ENCODE measurements around the gene YWHAB. TPM values are rescaled to one million over a fixed set of nuclear protein-coding genes. Genes with fewer than 3 reads are reported as not detected.
A peak's percentile ranks its signal among the peaks of the same experiment; 100 is the strongest.

YWHAB gene
- total and polyA plus RNA-seq, 2 donors (not counting 1 experiment from before 2014, with no cell fraction given) = 80.3 to 200 TPM

- Mint-ChIP-seq H3K27ac (peak overlapping the region; percentile 65), H3K27me3 (no peaks in the 10 kb centered on the region), H3K4me1 (peaks cover 24% of the 10 kb centered on the region), H3K4me3 (peak overlapping the region; percentile 91), H3K9me3 (ENCODE audit: insufficient read depth) (no peaks in the 10 kb centered on the region)
- POLR2A ChIA-PET = no interaction called here
- Histone ChIP-seq H3K4me1 (ENCODE audit: control insufficient read depth in 2 of 2, insufficient read depth in 2 of 2, low read length in 2 of 2) (peaks cover 13 to 18% of the 10 kb centered on the region in 2 donors), H3K9ac (ENCODE audit: low read length) (peak overlapping the region; percentile 80), H3K79me2 (ENCODE audit: control insufficient read depth, insufficient read depth, low read length) (peaks cover 14% of the 10 kb centered on the region), H2AFZ (ENCODE audit: insufficient read depth, low read depth, low read length, poor library complexity, severe bottlenecking) (peak overlapping the region; percentile 84), H3K27ac (ENCODE audit: low read length in 2 of 2) (no peak overlapping the region), H4K20me1 (ENCODE audit: control insufficient read depth, insufficient read depth, low read length, poor library complexity, severe bottlenecking) (peaks cover 12% of the 10 kb centered on the region), H3K9me3 (ENCODE audit: control extremely low read depth in 1 of 3, control insufficient read depth in 2 of 3, insufficient read depth in 1 of 3, low read length in 2 of 3) (no peaks in the 10 kb centered on the region), H3K4me3 (ENCODE audit: control extremely low read depth in 1 of 5, extremely low read depth in 1 of 5, insufficient read depth in 1 of 5, low read depth in 2 of 5, low read length in 4 of 5) (peak overlapping the region; percentile 50 to 85 (median 81)), H3K4me2 (replicated peaks; ENCODE audit: low read depth, low read length, poor library complexity, severe bottlenecking) (peak overlapping the region; percentile 93), H3K27me3 (replicated peaks in 1 of 4; ENCODE audit: control extremely low read depth in 1 of 4, control insufficient read depth in 3 of 4, insufficient read depth in 4 of 4, low read length in 3 of 4) (no peaks in the 10 kb centered on the region), H3K36me3 (replicated peaks in 1 of 2; ENCODE audit: control extremely low read depth in 1 of 2, control insufficient read depth in 1 of 2, extremely low read depth in 1 of 2, insufficient read depth in 2 of 2, low read length in 1 of 2) (peaks cover 1 to 35% of the 10 kb centered on the region in 2 experiments)
- no peak for TF ChIP-seq EZH2 (IDR thresholded peaks at IDR 0.05; ENCODE audit: borderline replicate concordance, insufficient read depth, low read depth, low read length, poor library complexity, severe bottlenecking)
- ATAC-seq (ENCODE audit: low read depth) (no peak), DNase-seq (no peak)
- CTCF ChIA-PET = interaction anchor here (1.1 to 3.1 kb wide), 3 partner anchors 22 to 185 kb away, joined by 3 to 13 read pairs (median 5); partner anchors contain the start of gene YWHAB
- 86% methylated on average over 10 of the region's 17 CpGs for WGBS (ENCODE audit: insufficient coverage)
- intact Hi-C loops (cut with micrococcal nuclease) = loop anchor here (2.0 kb wide), 2 partner anchors 50 to 186 kb away; partner anchors contain the start of gene TOMM34
Measured at GRCh38 chr20:44910690-44911262, 25.3 kb downstream of the YWHAB start.

GRCh38 chr20:44911264-44911921 lies 25.9 kb downstream of the YWHAB start:
- H3K9me3 Mint-ChIP-seq (ENCODE audit: insufficient read depth) = no peaks in the 10 kb centered on the region
- peaks cover 24% of the 10 kb centered on the region for H3K4me1 Mint-ChIP-seq
- ATAC-seq (ENCODE audit: low read depth) = no peak
- Histone ChIP-seq H3K9me3 (ENCODE audit: control extremely low read depth in 1 of 3, control insufficient read depth in 2 of 3, insufficient read depth in 1 of 3, low read length in 2 of 3) (no peaks in the 10 kb centered on the region), H3K36me3 (replicated peaks in 1 of 2; ENCODE audit: control extremely low read depth in 1 of 2, control insufficient read depth in 1 of 2, extremely low read depth in 1 of 2, insufficient read depth in 2 of 2, low read length in 1 of 2) (peaks cover 0 to 28% of the 10 kb centered on the region in 2 experiments), H3K4me2 (replicated peaks; ENCODE audit: low read depth, low read length, poor library complexity, severe bottlenecking) (no peak overlapping the region), H3K27me3 (replicated peaks in 1 of 4; ENCODE audit: control extremely low read depth in 1 of 4, control insufficient read depth in 3 of 4, insufficient read depth in 4 of 4, low read length in 3 of 4) (no peaks in the 10 kb centered on the region), H3K4me3 (ENCODE audit: control extremely low read depth in 1 of 5, extremely low read depth in 1 of 5, insufficient read depth in 1 of 5, low read depth in 2 of 5, low read length in 4 of 5) (no peak overlapping the region), H3K27ac (ENCODE audit: low read length in 2 of 2) (no peak overlapping the region), H3K9ac (ENCODE audit: low read length) (no peak overlapping the region), H2AFZ (ENCODE audit: insufficient read depth, low read depth, low read length, poor library complexity, severe bottlenecking) (no peak overlapping the region), H4K20me1 (ENCODE audit: control insufficient read depth, insufficient read depth, low read length, poor library complexity, severe bottlenecking) (peaks cover 7% of the 10 kb centered on the region), H3K4me1 (ENCODE audit: control insufficient read depth in 2 of 2, insufficient read depth in 2 of 2, low read length in 2 of 2) (peaks cover 13 to 18% of the 10 kb centered on the region in 2 donors), H3K79me2 (ENCODE audit: control insufficient read depth, insufficient read depth, low read length) (peaks cover 14% of the 10 kb centered on the region)
- CTCF ChIA-PET = interaction anchor here (1.1 to 1.3 kb wide), 2 partner anchors 26 to 184 kb away, joined by 3 to 5 read pairs; partner anchors contain the start of gene YWHAB
- POLR2A ChIA-PET = no interaction called here
- WGBS (ENCODE audit: insufficient coverage) = 76% methylated on average over 16 of the region's 21 CpGs
- DNase-seq = peak; percentile 58
- H3K27ac Mint-ChIP-seq = peak overlapping the region; percentile 41
- intact Hi-C loops (cut with micrococcal nuclease) = loop anchor here (2.0 kb wide), 2 partner anchors 49 to 185 kb away; partner anchors contain the start of gene TOMM34
- H3K4me3 Mint-ChIP-seq = peak overlapping the region; percentile 72
- H3K27me3 Mint-ChIP-seq = no peaks in the 10 kb centered on the region
- no peak for TF ChIP-seq EZH2 (IDR thresholded peaks at IDR 0.05; ENCODE audit: borderline replicate concordance, insufficient read depth, low read depth, low read length, poor library complexity, severe bottlenecking)
- TF ChIP-seq CTCF (IDR thresholded peaks at IDR 0.05) = peak; percentile 56

Measured in B cell (primary cell).